ENCODE results near the gene DNA2. TPM values are rescaled to one million over a fixed set of nuclear protein-coding genes. Genes with fewer than 3 reads are reported as not detected.

Gene DNA2
- total and polyA plus RNA-seq, 2 donors (not counting 1 experiment from before 2014, with no cell fraction given) = 1.6 to 6.5 TPM

- CTCF ChIA-PET = no interaction called here
- intact Hi-C loops (cut with micrococcal nuclease) = no loop called here
- no peak overlapping the region for H3K4me3 ChIP-seq (ENCODE audit: control extremely low read depth in 1 of 5, extremely low read depth in 1 of 5, insufficient read depth in 1 of 5, low read depth in 2 of 5, low read length in 4 of 5)
- POLR2A ChIA-PET = no interaction called here
- H3K79me2 ChIP-seq (ENCODE audit: control insufficient read depth, insufficient read depth, low read length) = no peaks in the 10 kb centered on the region
- DNase-seq = no peak
- H3K4me2 ChIP-seq (replicated peaks; ENCODE audit: low read depth, low read length, poor library complexity, severe bottlenecking) = no peak overlapping the region
- H3K36me3 ChIP-seq (replicated peaks in 1 of 2; ENCODE audit: control extremely low read depth in 1 of 2, control insufficient read depth in 1 of 2, extremely low read depth in 1 of 2, insufficient read depth in 2 of 2, low read length in 1 of 2) = peaks cover 8 to 18% of the 10 kb centered on the region in 2 experiments
- no peak for ATAC-seq (ENCODE audit: low read depth)
- H3K9ac ChIP-seq (ENCODE audit: low read length) = no peak overlapping the region
- TF ChIP-seq EZH2 (IDR thresholded peaks at IDR 0.05; ENCODE audit: borderline replicate concordance, insufficient read depth, low read depth, low read length, poor library complexity, severe bottlenecking) = no peak
- no peak for TF ChIP-seq CTCF (IDR thresholded peaks at IDR 0.05)
- H3K27ac Mint-ChIP-seq = no peak overlapping the region
- no peaks in the 10 kb centered on the region for H3K27me3 Mint-ChIP-seq
- peaks cover 3% of the 10 kb centered on the region for H3K4me1 Mint-ChIP-seq
- no peak overlapping the region for H2AFZ ChIP-seq (ENCODE audit: insufficient read depth, low read depth, low read length, poor library complexity, severe bottlenecking)
- H3K27ac ChIP-seq (ENCODE audit: low read length in 2 of 2) = no peak overlapping the region
- H3K9me3 Mint-ChIP-seq (ENCODE audit: insufficient read depth) = peaks cover 5% of the 10 kb centered on the region
- H3K9me3 ChIP-seq (ENCODE audit: control extremely low read depth in 1 of 3, control insufficient read depth in 2 of 3, insufficient read depth in 1 of 3, low read length in 2 of 3) = peaks cover 5 to 13% (median 10%) of the 10 kb centered on the region in 3 donors
- peaks cover 5% of the 10 kb centered on the region in 2 donors for H3K4me1 ChIP-seq (ENCODE audit: control insufficient read depth in 2 of 2, insufficient read depth in 2 of 2, low read length in 2 of 2)
- no CpG with 5 or more reads among the region's 2 CpGs for WGBS (ENCODE audit: insufficient coverage)
- no peak overlapping the region for H3K4me3 Mint-ChIP-seq
- no peaks in the 10 kb centered on the region for H4K20me1 ChIP-seq (ENCODE audit: control insufficient read depth, insufficient read depth, low read length, poor library complexity, severe bottlenecking)
- H3K27me3 ChIP-seq (replicated peaks in 1 of 4; ENCODE audit: control extremely low read depth in 1 of 4, control insufficient read depth in 3 of 4, insufficient read depth in 4 of 4, low read length in 3 of 4) = no peaks in the 10 kb centered on the region
These were observed 104.7 kb downstream of the DNA2 start for GRCh38 chr10:68367121-68367520.

- peaks cover 4% of the 10 kb centered on the region for H3K9me3 Mint-ChIP-seq (ENCODE audit: insufficient read depth)
- WGBS (ENCODE audit: insufficient coverage) = 93% methylated on average over 3 of the region's 5 CpGs
- POLR2A ChIA-PET = no interaction called here
- Histone ChIP-seq H3K79me2 (ENCODE audit: control insufficient read depth, insufficient read depth, low read length) (no peaks in the 10 kb centered on the region), H3K4me1 (ENCODE audit: control insufficient read depth in 2 of 2, insufficient read depth in 2 of 2, low read length in 2 of 2) (peaks cover 5% of the 10 kb centered on the region in 2 donors), H4K20me1 (ENCODE audit: control insufficient read depth, insufficient read depth, low read length, poor library complexity, severe bottlenecking) (no peaks in the 10 kb centered on the region), H3K4me2 (replicated peaks; ENCODE audit: low read depth, low read length, poor library complexity, severe bottlenecking) (no peak overlapping the region), H3K9me3 (ENCODE audit: control extremely low read depth in 1 of 3, control insufficient read depth in 2 of 3, insufficient read depth in 1 of 3, low read length in 2 of 3) (peaks cover 2 to 10% (median 5%) of the 10 kb centered on the region in 3 donors), H3K27ac (ENCODE audit: low read length in 2 of 2) (no peak overlapping the region), H3K4me3 (ENCODE audit: control extremely low read depth in 1 of 5, extremely low read depth in 1 of 5, insufficient read depth in 1 of 5, low read depth in 2 of 5, low read length in 4 of 5) (no peak overlapping the region), H3K9ac (ENCODE audit: low read length) (no peak overlapping the region), H3K36me3 (replicated peaks in 1 of 2; ENCODE audit: control extremely low read depth in 1 of 2, control insufficient read depth in 1 of 2, extremely low read depth in 1 of 2, insufficient read depth in 2 of 2, low read length in 1 of 2) (peaks cover 3 to 12% of the 10 kb centered on the region in 2 experiments), H3K27me3 (replicated peaks in 1 of 4; ENCODE audit: control extremely low read depth in 1 of 4, control insufficient read depth in 3 of 4, insufficient read depth in 4 of 4, low read length in 3 of 4) (no peaks in the 10 kb centered on the region), H2AFZ (ENCODE audit: insufficient read depth, low read depth, low read length, poor library complexity, severe bottlenecking) (no peak overlapping the region)
- H3K4me3 Mint-ChIP-seq = no peak overlapping the region
- no peak overlapping the region for H3K27ac Mint-ChIP-seq
- no peak for TF ChIP-seq EZH2 (IDR thresholded peaks at IDR 0.05; ENCODE audit: borderline replicate concordance, insufficient read depth, low read depth, low read length, poor library complexity, severe bottlenecking)
- TF ChIP-seq CTCF (IDR thresholded peaks at IDR 0.05) = no peak
- CTCF ChIA-PET = no interaction called here
- intact Hi-C loops (cut with micrococcal nuclease) = no loop called here
- no peak for DNase-seq
- H3K27me3 Mint-ChIP-seq = no peaks in the 10 kb centered on the region
- peaks cover 3% of the 10 kb centered on the region for H3K4me1 Mint-ChIP-seq
- no peak for ATAC-seq (ENCODE audit: low read depth)
These were observed 105.2 kb downstream of the DNA2 start for GRCh38 chr10:68366600-68366999.

Data from B cell (primary cell).